Right atrium auricular region (tissue), 2 donors: Measurements from ENCODE around the gene PUM2. TPM values are rescaled to one million over a fixed set of nuclear protein-coding genes. Genes with fewer than 3 reads are reported as not detected.
"Not testable (repeated sequence)": the region's sequence is repeated elsewhere in the genome, so short reads cannot be mapped to it uniquely, and the experiment has no call there.

ENCODE experiments used
- DNase-seq: peaks from one replicate; pipeline ENCODE4 v3.0.0-alpha.2; 2019; ENCODE audit warnings: low spot score
- H3K27ac ChIP-seq, 2 donors: fragments of 200-600 bp; sonication (generic); 1 replicate in 1 of 2; 2 replicates in 1 of 2; pipeline ENCODE4 v1.5.1; 2016 to 2019
- H3K27me3 ChIP-seq, 2 donors: fragments of 200-600 bp; sonication (generic); one replicate each; pipeline versions ENCODE4 v1.5.1 to v1.6.0; 2017 to 2019
- H3K36me3 ChIP-seq: fragments of 200-600 bp; sonication (generic); one replicate; pipeline ENCODE4 v1.5.1; 2016
- H3K4me1 ChIP-seq, 2 donors: fragments of 200-600 bp; sonication (generic); one replicate each; pipeline versions ENCODE4 v1.5.1 to v1.6.0; 2017 to 2019
- H3K4me3 ChIP-seq, 2 donors: fragments of 200-600 bp; sonication (generic); 1 replicate in 1 of 2; 2 replicates in 1 of 2; pipeline ENCODE4 v1.5.1; 2017 to 2019; ENCODE audit warnings: mild to moderate bottlenecking in 1 of 2, moderate library complexity in 1 of 2
- H3K9me3 ChIP-seq, 2 donors: fragments of 200-600 bp; sonication (generic); one replicate each; pipeline ENCODE4 v1.5.1; 2019
- total RNA-seq, 2 donors: library from RNA; depleted of rRNA; stranded (reverse); fragments of >200 nt; gene quantifications; one replicate each; pipeline ENCODE4 v1.1.0, GENCODE V29; 2016
- TF ChIP-seq, protein P1 (sequence below), 2 donors: fragments of 200-600 bp; sonication (generic); IDR thresholded peaks; one replicate each; pipeline ENCODE4 v1.5.1; 2019; ENCODE audit warnings: antibody characterized with exemption in 2 of 2

PUM2 gene
- total RNA-seq, 2 donors from 2014 or later, result 35.0 to 44.8 TPM

DNA sequence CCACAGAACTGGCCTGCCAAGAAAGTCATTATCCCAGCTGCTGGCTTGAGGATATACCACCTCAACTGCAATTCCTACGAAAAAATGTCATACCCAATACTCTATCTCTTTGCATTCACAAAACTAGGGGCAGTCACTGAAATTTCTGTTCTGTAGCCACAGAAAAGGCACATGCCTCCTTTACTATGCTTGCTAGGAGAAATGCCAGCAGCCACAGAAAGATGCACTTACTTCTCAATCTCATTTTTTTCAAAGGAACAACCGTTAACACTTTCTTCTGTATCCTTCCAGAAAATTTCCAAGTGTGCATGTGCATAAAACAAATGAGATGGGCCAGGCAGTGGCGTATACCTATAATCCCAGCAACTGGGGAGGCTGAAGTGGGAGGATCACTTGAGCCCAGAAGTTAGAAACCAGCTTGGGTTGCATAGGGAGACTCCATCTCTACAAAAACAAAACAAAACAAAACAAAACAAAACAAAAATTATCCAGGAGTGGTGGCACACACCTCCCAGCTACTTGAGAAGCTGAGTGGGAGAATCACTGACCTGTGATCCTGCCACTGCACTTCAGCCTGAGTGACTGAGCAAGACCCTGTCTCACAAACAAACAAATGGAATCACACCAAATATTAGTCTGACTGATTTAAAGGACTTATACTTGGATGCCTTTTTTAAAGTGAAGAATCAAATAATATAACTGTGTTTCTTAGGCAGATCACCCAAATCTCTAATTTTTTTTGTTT is 22.4 kb upstream of the PUM2 start:
- no peaks in the 10 kb centered on the region for H3K9me3 ChIP-seq
- H3K36me3 ChIP-seq, result no peaks in the 10 kb centered on the region
- no peak for DNase-seq
- no peak overlapping the region for H3K27ac ChIP-seq
- H3K27me3 ChIP-seq, result no peaks in the 10 kb centered on the region
- H3K4me1 ChIP-seq, result peaks cover 0 to 1% of the 10 kb centered on the region in 2 donors
- H3K4me3 ChIP-seq, result no peak overlapping the region
- TF ChIP-seq, protein P1, sequence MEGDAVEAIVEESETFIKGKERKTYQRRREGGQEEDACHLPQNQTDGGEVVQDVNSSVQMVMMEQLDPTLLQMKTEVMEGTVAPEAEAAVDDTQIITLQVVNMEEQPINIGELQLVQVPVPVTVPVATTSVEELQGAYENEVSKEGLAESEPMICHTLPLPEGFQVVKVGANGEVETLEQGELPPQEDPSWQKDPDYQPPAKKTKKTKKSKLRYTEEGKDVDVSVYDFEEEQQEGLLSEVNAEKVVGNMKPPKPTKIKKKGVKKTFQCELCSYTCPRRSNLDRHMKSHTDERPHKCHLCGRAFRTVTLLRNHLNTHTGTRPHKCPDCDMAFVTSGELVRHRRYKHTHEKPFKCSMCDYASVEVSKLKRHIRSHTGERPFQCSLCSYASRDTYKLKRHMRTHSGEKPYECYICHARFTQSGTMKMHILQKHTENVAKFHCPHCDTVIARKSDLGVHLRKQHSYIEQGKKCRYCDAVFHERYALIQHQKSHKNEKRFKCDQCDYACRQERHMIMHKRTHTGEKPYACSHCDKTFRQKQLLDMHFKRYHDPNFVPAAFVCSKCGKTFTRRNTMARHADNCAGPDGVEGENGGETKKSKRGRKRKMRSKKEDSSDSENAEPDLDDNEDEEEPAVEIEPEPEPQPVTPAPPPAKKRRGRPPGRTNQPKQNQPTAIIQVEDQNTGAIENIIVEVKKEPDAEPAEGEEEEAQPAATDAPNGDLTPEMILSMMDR (IDR thresholded peaks at IDR 0.05), result no peak

DNA sequence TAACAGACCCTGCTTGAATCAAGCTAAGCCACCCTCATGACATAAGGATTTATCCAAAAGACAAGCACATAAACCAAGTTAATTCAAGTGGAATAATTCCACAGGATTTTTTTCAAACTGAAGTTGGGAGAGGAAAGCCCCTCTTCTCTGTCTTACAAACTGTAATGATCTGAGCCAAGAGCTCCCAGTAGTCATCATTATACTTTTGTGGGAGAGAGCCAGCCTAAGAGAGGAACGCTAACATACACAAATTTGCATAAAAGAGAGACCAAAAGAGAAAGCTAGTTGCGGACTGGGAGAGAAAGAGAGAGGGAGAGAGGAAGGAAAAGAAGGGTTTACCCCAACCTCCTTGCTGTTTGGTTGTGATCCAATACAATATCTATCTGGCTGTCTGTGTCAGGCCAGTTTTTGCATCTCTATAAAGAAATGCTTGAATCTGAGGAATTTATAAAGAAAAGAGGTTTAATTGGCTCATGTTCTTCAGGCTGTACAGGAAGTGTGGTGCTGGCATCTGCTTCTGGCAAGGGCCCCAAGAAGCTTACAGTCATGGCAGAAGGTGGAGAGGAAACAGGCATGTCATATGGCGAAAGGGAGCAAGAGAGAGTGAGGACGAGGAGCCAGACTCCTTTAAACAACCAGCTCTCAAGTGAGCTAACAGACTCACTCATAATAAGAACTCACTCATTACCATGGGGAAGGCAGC is 20.8 kb upstream of the PUM2 start:
- H3K27ac ChIP-seq, result no peak overlapping the region
- TF ChIP-seq, protein P1 (IDR thresholded peaks at IDR 0.05), result no peak
- no peak for DNase-seq
- H3K4me1 ChIP-seq, result no peaks in the 10 kb centered on the region
- H3K36me3 ChIP-seq, result no peaks in the 10 kb centered on the region
- no peaks in the 10 kb centered on the region for H3K27me3 ChIP-seq
- no peaks in the 10 kb centered on the region for H3K9me3 ChIP-seq
- no peak overlapping the region for H3K4me3 ChIP-seq

DNA sequence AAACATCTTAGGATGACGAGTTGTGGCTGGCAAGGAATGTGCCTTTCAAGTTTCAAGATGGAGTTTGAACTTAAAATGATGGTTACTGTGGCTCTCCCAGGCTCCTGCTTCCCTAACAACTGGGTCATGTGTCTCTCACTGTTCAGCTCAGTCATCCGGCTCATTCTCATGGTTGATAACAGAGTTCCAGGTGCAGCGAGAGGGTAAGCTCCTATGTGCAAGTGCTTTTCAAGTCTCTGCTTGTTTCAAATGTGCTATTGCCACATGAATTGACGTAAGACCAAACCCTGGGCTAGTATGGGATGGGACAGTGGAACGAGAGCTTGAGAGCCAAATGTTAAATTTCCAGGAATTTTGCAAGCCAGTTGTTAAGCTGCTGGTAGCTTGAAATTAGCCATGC is 19.5 kb upstream of the PUM2 start:
- Histone ChIP-seq H3K27ac (no peak overlapping the region), H3K36me3 (no peaks in the 10 kb centered on the region), H3K9me3 (no peaks in the 10 kb centered on the region), H3K27me3 (no peaks in the 10 kb centered on the region), H3K4me3 (no peak overlapping the region), H3K4me1 (no peaks in the 10 kb centered on the region)
- DNase-seq, result no peak
- TF ChIP-seq, protein P1 (IDR thresholded peaks at IDR 0.05), result no peak

DNA sequence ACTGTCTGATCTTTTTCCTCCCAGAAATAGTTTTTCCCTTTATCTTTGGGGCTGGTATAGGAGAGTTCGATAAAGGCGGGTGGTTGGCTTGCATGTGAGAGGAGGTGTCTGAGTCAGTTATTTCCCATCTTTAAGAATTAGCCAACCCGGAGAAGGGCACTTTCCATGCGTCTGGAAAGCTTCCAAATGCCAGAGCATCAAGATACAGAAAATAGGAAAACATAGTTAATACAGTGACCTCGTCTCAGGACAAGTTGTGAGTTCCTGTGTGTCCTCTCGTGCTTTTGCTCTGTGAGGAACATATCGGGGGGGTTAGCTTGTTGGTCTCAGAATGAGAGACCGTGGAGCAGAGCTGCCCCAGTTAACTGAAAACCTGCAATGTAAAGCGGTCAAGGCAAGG is 18.7 kb upstream of the PUM2 start:
- H3K4me1 ChIP-seq, result no peaks in the 10 kb centered on the region
- no peak overlapping the region for H3K4me3 ChIP-seq
- no peak for DNase-seq
- TF ChIP-seq, protein P1 (IDR thresholded peaks at IDR 0.05), result no peak
- H3K9me3 ChIP-seq, result no peaks in the 10 kb centered on the region
- no peaks in the 10 kb centered on the region for H3K36me3 ChIP-seq
- no peak overlapping the region for H3K27ac ChIP-seq
- no peaks in the 10 kb centered on the region for H3K27me3 ChIP-seq

DNA sequence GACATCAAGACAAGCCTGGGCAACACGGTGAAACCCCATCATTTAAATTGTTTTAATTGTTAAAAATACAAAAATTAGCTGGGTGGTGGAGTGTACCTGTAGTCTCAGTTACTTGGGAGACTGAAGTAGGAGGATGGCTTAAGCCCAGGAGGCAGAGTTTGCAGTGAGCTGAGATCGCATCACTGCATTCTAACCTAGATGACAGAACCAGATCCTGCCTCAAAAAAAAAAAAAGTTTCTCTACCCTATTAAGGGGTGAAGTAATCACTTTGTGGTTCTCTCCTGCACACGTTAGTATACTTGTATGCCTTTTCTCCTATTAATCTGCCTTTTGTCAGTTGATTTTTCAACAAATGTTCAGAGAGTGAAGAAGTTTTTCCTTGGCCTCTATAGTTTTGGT is 18.1 kb upstream of the PUM2 start:
- TF ChIP-seq, protein P1 (IDR thresholded peaks at IDR 0.05), result no peak
- H3K9me3 ChIP-seq, result no peaks in the 10 kb centered on the region
- no peak overlapping the region for H3K27ac ChIP-seq

DNA sequence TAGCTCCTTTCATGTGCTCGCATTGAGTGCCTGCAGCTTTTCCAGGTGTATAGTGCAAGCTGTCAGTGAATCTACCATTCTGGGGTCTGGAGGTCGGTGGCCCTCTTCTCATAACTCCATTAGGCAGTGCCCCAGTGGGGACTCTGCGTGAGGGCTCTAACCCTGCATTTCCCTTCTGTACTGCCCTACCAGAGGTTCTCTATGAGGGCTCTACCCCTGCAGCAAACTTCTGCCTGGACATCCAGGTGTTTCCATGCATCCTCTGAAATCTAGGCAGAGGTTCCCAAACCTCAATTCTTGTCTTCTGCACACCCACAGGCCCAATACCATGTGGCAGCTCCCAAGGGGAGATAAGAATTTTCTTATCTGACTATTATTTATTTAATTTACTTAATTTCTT is 17.3 kb upstream of the PUM2 start:
- H3K27me3 ChIP-seq, H3K27ac ChIP-seq, H3K9me3 ChIP-seq, H3K4me1 ChIP-seq, DNase-seq, H3K36me3 ChIP-seq, H3K4me3 ChIP-seq: not testable (repeated sequence)

More for the DNA sequence above, 18.1 kb upstream of the PUM2 start:
- Histone ChIP-seq H3K4me1 (no peaks in the 10 kb centered on the region), H3K36me3 (no peaks in the 10 kb centered on the region), H3K4me3 (no peak overlapping the region), H3K27me3 (no peaks in the 10 kb centered on the region)
- no peak for DNase-seq
